H1 (cell line): Measurements from ENCODE around the gene AMPD3.

Source experiments
- JUN ChIP-seq: IDR thresholded peaks from 2 replicates; pipeline ENCODE4 v1.6.1; 2011; ENCODE audit warnings: low read depth, mild to moderate bottlenecking, improper control_type of control experiment, low read length
- POLR2A ChIP-seq, 2 experiments: IDR thresholded peaks; 1 replicate in 1 of 2; 2 replicates in 1 of 2; pipeline ENCODE4 v1.6.1; 2011; ENCODE audit warnings: low read depth in 2 of 2, low read length in 2 of 2, mild to moderate bottlenecking in 2 of 2; ENCODE audit errors: control extremely low read depth in 1 of 2
- SIN3A ChIP-seq, 2 experiments: IDR thresholded peaks in 1 of 2; conservative IDR thresholded peaks in 1 of 2; 2 replicates each; pipeline ENCODE4 v1.6.1; 2011 to 2012; ENCODE audit warnings: low read length in 2 of 2, improper control_type of control experiment in 1 of 2, low read depth in 1 of 2, mild to moderate bottlenecking in 1 of 2

DNA sequence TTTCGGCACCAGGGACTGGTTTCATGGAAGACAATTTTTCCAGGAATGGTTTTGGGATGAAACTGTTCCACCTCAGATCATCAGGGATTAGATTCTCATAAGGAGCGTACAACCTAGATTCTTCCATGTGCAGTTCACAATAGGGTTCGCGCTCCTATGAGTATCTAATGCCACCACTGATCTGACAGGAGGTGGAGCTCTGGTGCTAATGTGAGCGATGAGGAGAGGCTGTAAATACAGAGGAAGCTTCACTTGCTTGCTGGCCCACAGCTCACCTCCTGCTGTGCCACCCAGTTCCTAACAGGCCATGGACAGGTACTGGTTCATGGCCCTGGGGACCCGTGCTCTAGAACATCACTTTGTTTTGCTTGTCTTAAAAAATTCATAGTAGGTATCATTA lies 41.8 kb upstream of the AMPD3 start:
- TF ChIP-seq SIN3A (conservative IDR thresholded peaks at IDR 0.05 in 1 of 2, IDR thresholded peaks at IDR 0.05 in 1 of 2; ENCODE audit: low read depth in 1 of 2, low read length in 2 of 2) = no peak
- no peak for TF ChIP-seq JUN
- TF ChIP-seq POLR2A (IDR thresholded peaks at IDR 0.05; ENCODE audit: control extremely low read depth in 1 of 2, low read depth in 2 of 2, low read length in 2 of 2) = no peak
